Pons (tissue), 1 donor: Measurements from ENCODE around the gene MLXIP.
A peak's percentile ranks its signal among the peaks of the same experiment; 100 is the strongest.

Experiments
- DNase-seq: peaks from one replicate; pipeline ENCODE4 v3.0.0-alpha.2; 2016; ENCODE audit warnings: low spot score

Gene MLXIP

DNA sequence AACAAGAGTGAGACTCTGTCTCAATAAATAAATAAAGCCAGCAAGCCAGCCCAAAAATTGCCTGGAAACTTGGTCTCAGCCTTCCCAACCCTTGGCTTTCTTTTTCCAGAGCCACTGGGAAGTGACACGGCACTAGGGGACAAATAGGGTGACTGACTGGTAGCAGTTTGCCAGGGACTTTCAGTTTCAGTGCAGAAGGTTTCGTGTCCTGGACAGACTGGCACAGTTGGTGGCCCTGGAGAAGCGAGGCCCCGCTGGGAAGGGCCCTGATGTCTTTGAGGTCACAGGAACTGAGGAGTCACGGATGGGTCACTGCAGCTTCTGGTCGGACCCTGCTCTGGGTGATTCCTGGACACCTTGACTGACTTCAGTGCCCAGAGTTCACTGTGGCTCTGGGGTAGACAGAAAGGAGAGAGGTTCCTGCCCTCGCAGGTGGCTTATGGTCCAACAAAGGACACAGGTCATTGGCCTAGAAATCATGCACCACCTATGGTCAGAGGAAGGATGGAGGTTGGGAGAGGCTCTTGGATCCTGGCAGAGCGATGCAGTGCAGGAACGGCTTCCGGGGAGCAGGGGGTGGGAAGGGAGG is 107.0 kb downstream of the MLXIP start:
- DNase-seq = no peak

DNA sequence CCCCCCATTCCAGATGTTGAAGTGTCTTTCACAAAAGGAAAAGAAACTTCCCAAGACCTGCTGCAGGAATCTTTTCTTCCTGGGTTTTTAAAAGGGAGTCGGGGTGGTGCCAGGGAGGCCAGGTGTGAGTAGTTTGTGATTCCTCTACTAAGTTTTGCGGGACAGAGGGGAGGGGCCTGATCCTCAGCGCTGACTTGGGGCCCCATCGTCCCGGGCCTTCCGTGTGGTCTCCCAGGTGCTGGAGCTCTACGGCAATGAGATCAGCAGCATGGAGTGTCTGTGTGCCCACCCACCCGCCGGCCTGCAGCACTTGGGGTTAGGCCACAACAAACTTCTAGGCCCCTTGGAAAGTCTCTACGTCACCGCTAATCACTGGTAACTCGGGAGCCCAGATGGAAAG is 108.9 kb downstream of the MLXIP start:
- DNase-seq = no peak

DNA sequence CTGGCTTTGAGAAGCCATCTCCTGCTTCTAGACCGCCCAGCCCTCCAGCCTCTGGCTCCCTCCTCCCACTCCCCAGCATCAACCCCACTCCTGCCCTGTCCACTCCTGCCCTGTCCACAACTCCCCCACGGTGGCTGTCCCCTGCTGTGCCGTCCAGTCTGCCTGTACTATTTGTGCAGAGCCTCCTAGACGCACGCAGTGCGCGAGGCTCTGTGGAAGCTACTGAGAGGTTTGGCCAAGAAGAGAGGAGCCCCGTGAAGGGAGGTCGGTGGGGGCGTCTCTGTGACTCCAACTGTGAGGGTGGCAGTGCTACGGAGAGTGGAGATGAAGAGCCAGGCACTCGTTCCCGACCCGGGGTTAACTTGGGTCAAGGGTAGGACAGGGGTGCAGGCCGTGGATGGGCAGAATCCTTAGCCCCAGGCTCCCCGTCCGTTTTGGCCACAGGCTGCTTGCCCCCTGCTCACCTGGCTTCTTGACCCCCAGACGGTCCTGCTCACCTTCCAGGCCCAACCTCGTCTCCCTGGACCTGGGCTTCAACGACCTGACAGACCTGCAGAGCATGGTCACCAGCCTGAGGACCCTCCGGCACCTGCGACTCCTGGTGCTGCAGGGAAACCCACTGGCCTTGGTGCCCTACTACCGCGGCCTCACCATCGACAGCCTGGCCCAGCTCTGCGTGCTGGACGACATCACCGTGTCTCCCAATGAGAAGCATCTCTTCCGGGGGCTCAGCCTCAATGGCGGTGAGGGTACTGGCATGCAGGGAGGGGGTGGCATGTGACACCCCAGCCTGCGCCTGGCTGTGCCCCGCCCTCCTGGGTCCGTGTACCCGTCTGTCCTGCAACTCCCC is 111.3 kb downstream of the MLXIP start:
- DNase-seq = no peak

DNA sequence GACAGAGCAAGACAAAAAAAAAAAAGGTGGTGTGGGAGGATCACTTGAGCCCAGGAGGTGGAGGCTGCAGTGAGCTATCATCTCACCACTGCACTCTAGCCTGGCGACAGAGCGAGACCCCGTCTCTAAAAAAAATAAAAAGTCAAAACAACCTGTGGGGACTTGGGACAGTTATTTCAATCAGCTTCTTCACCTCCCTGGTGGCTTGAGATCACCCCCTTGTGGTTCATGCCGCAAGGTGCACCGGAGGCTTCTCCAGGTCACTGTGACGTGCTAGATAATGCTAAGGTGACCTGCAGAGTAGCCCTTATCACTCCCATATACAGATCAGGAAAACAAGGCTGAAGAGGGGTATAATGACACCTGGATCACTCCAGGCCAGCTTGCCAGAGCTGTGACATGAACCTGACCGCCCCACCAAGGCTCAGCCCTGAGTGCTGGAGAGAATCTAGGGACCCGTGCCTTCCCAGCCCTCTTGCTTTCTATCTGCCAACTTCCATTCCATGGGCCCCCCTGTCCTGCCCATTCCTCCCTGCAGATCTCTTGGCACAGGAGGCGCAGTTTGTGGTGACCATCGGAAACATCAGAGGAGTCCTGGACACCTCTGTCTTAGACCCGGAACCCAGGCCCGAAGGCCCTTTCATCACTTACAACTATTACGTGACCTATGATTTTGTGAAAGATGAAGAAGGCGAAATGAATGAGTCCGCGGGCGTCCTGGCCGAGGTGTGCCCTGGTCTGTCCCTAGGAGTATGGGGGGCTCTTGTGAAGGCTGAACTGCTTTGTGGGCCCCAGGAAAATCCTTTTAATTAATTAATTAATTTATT is 112.5 kb downstream of the MLXIP start:
- DNase-seq = peak; percentile 41

DNA sequence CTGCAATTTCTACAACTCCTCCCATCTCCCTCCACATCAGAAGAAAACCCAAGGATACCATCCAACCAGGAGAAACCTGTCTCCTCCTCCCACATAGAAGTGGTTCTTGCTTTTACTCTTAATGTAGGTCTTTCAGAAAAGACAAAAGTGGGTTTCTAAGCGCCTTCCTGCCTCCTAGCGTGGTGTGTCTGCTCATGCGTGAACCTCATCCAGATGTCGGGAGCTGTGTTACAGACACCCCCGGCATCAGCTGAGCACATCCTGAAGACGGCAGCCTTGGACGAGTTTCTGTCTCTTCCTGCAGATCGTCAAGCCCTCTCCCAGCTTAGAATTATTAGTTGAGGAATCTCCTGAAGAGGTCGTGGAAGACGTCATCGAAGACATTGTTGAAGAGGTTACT is 113.9 kb downstream of the MLXIP start:
- DNase-seq = no peak

DNA sequence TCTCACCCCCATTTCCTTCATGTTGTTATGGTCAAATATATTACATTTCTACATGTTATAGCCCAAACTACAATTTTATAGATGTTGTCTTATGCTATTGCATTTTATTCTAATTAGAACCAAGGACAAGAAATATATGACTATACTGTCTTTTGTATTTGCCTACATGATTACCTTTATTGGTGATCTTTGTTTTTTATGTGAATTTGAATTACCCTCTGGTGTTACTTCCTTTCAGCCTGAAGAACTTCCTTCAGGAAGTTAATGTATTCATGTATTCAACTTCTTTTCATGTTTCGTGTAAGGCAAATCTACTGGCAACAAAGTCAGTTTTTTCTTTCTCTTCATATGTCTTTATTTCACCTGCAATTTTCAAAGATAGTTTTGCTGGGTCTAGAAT is 116.2 kb downstream of the MLXIP start:
- DNase-seq = no peak

DNA sequence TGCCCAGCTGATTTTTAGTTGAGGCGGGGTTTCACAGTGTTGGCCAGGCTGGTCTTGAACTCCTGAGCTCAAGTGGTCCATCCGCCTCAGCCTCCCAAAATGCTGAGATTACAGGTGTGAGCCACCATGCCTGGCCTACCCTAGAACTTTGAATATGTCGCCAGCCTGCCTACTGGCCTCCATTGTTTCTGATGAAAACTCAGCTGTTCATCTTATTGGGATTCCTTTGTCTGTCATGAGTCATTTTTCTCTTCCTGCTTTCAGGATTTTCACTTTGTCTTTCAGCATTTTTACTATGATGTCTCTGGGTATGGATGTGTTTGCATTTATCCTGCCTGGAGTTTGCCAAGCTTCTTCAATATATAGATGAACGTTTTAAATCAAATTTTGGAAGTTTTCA is 116.8 kb downstream of the MLXIP start:
- no peak for DNase-seq
